Activated naive CD4-positive, alpha-beta T cell treated with anti-CD3 and anti-CD28 coated beads for 36 hours (primary cell): ENCODE measurements around the gene SNX9. TPM values are rescaled to one million over a fixed set of nuclear protein-coding genes. Genes with fewer than 3 reads are reported as not detected.
"Not testable (repeated sequence)": the region's sequence is repeated elsewhere in the genome, so short reads cannot be mapped to it uniquely, and the experiment has no call there.

Experiments
- CTCF ChIA-PET: fragments of 350-600 bp; sonication (Branson Sonifier 250); formaldehyde crosslinking; loops from one replicate; lab custom pipeline; 2021; ENCODE audit warnings: antibody characterized with exemption; lab: Charles Lee
- DNase-seq: peaks from one replicate; pipeline ENCODE4 v3.0.0-alpha.2; 2020
- H3K27ac Mint-ChIP-seq: one replicate; pipeline ENCODE4 v1.8.0; 2021; ENCODE audit warnings: mild to moderate bottlenecking, mixed read lengths
- H3K27me3 Mint-ChIP-seq: one replicate; pipeline ENCODE4 v1.8.0; 2021; ENCODE audit warnings: low read depth, mixed read lengths
- H3K36me3 Mint-ChIP-seq: one replicate; pipeline ENCODE4 v1.8.0; 2021; ENCODE audit warnings: low read depth, mixed read lengths
- H3K4me1 Mint-ChIP-seq: one replicate; pipeline ENCODE4 v1.8.0; 2021; ENCODE audit warnings: low read depth, mixed read lengths
- H3K4me3 Mint-ChIP-seq: one replicate; pipeline ENCODE4 v1.8.0; 2021; ENCODE audit warnings: mild to moderate bottlenecking, moderate library complexity, mixed read lengths
- H3K9me3 Mint-ChIP-seq: one replicate; pipeline ENCODE4 v1.8.0; 2021; ENCODE audit warnings: mixed read lengths
- intact Hi-C: fragments of 100-400 bp; cut with micrococcal nuclease; formaldehyde crosslinking; loops from one replicate; pipeline ENCODE4 v1.15.1; 2023
- total RNA-seq, 2 experiments: library from RNA; stranded (reverse); gene quantifications; one replicate each; pipeline ENCODE4 v1.2.3, GENCODE V29; 2021

SNX9 gene
- total RNA-seq, 2 experiments from 2014 or later, result 34.3 to 34.6 TPM

GRCh38 chr6:157942351-157942750 lies 119.3 kb downstream of the SNX9 start:
- H3K27me3 Mint-ChIP-seq, result no peaks in the 10 kb centered on the region
- intact Hi-C loops, result no loop called here
- no peak overlapping the region for H3K4me3 Mint-ChIP-seq
- no peak for DNase-seq
- H3K27ac Mint-ChIP-seq, result peak overlapping the region; percentile 3
- H3K9me3 Mint-ChIP-seq, result no peaks in the 10 kb centered on the region
- peaks cover 44% of the 10 kb centered on the region for H3K4me1 Mint-ChIP-seq
- CTCF ChIA-PET, result no interaction called here
- H3K36me3 Mint-ChIP-seq, result peaks cover 61% of the 10 kb centered on the region

GRCh38 chr6:157943249-157943963 lies 120.4 kb downstream of the SNX9 start:
- peaks cover 44% of the 10 kb centered on the region for H3K4me1 Mint-ChIP-seq
- intact Hi-C loops, result no loop called here

GRCh38 chr6:157943964-157944283 lies 120.9 kb downstream of the SNX9 start:
- H3K27me3 Mint-ChIP-seq, result no peaks in the 10 kb centered on the region
- intact Hi-C loops, result no loop called here
- peaks cover 2% of the 10 kb centered on the region for H3K9me3 Mint-ChIP-seq
- no peak overlapping the region for H3K4me3 Mint-ChIP-seq
- no peak for DNase-seq
- peaks cover 57% of the 10 kb centered on the region for H3K36me3 Mint-ChIP-seq
- CTCF ChIA-PET, result no interaction called here
- H3K27ac Mint-ChIP-seq, result no peak overlapping the region
- H3K4me1 Mint-ChIP-seq, result peaks cover 44% of the 10 kb centered on the region

More at GRCh38 chr6:157943249-157943963, 120.4 kb downstream of the SNX9 start:
- CTCF ChIA-PET, result no interaction called here
- Mint-ChIP-seq H3K4me3 (no peak overlapping the region), H3K27me3 (no peaks in the 10 kb centered on the region), H3K9me3 (no peaks in the 10 kb centered on the region), H3K36me3 (peaks cover 61% of the 10 kb centered on the region), H3K27ac (no peak overlapping the region)
- DNase-seq, result no peak

GRCh38 chr6:157944983-157945931 lies 122.2 kb downstream of the SNX9 start:
- CTCF ChIA-PET, result interaction anchor here (0.7 to 2.6 kb wide), 5 partner anchors 16 to 188 kb away, joined by 3 to 10 read pairs (median 6); no protein-coding TSS in a partner anchor
- peak overlapping the region; percentile 70 for H3K27ac Mint-ChIP-seq
- DNase-seq, result peak; percentile 59
- H3K4me3 Mint-ChIP-seq, result no peak overlapping the region
- no peaks in the 10 kb centered on the region for H3K27me3 Mint-ChIP-seq
- peaks cover 37% of the 10 kb centered on the region for H3K4me1 Mint-ChIP-seq
- intact Hi-C loops, result no loop called here
- H3K36me3 Mint-ChIP-seq, result peaks cover 49% of the 10 kb centered on the region
- peaks cover 12% of the 10 kb centered on the region for H3K9me3 Mint-ChIP-seq

- peak overlapping the region; percentile 70 for H3K27ac Mint-ChIP-seq
- H3K36me3 Mint-ChIP-seq, result peaks cover 41% of the 10 kb centered on the region
- no peaks in the 10 kb centered on the region for H3K27me3 Mint-ChIP-seq
- peaks cover 30% of the 10 kb centered on the region for H3K4me1 Mint-ChIP-seq
- no peak for DNase-seq
- H3K4me3 Mint-ChIP-seq, result no peak overlapping the region
- H3K9me3 Mint-ChIP-seq, result peaks cover 13% of the 10 kb centered on the region
- CTCF ChIA-PET, result interaction anchor here (0.7 to 2.6 kb wide), 7 partner anchors 38 to 377 kb away, joined by 3 to 10 read pairs (median 4); no protein-coding TSS in a partner anchor
- intact Hi-C loops, result loop anchor here (2.0 kb wide), 2 partner anchors 35 to 631 kb away; partner anchors contain the start of gene SYNJ2
Observed at GRCh38 chr6:157946053-157946617, 123.1 kb downstream of the SNX9 start.

- no peak overlapping the region for H3K4me3 Mint-ChIP-seq
- H3K36me3 Mint-ChIP-seq, result peaks cover 35% of the 10 kb centered on the region
- intact Hi-C loops, result loop anchor here (1.0 to 2.0 kb wide), 4 partner anchors 34 to 632 kb away; partner anchors contain the start of gene SYNJ2
- no peak overlapping the region for H3K27ac Mint-ChIP-seq
- H3K4me1 Mint-ChIP-seq, result peaks cover 30% of the 10 kb centered on the region
- no peaks in the 10 kb centered on the region for H3K27me3 Mint-ChIP-seq
- CTCF ChIA-PET, result interaction anchor here (0.6 to 2.6 kb wide), 14 partner anchors 10 to 377 kb away, joined by 3 to 10 read pairs (median 4); no protein-coding TSS in a partner anchor
- DNase-seq, result peak; percentile 57
- H3K9me3 Mint-ChIP-seq, result peaks cover 13% of the 10 kb centered on the region
Observed at GRCh38 chr6:157946865-157947532, 124.0 kb downstream of the SNX9 start.

GRCh38 chr6:157950899-157951298 lies 127.9 kb downstream of the SNX9 start:
- Mint-ChIP-seq H3K4me1 (peaks cover 18% of the 10 kb centered on the region), H3K9me3 (peaks cover 13% of the 10 kb centered on the region)
- CTCF ChIA-PET, result interaction anchor here (0.9 kb wide), 1 partner anchor 281 kb away, joined by 3 read pairs; no protein-coding TSS in a partner anchor
- H3K27ac Mint-ChIP-seq, DNase-seq, H3K4me3 Mint-ChIP-seq, H3K27me3 Mint-ChIP-seq, intact Hi-C loops, H3K36me3 Mint-ChIP-seq: not testable (repeated sequence)

- no peak overlapping the region for H3K4me3 Mint-ChIP-seq
- H3K27ac Mint-ChIP-seq, result no peak overlapping the region
- CTCF ChIA-PET, result interaction anchor here (0.6 to 1.2 kb wide), 3 partner anchors 74 to 282 kb away, joined by 3 to 5 read pairs (median 5); no protein-coding TSS in a partner anchor
- no peaks in the 10 kb centered on the region for H3K36me3 Mint-ChIP-seq
- no peak for DNase-seq
- peaks cover 9% of the 10 kb centered on the region for H3K4me1 Mint-ChIP-seq
- H3K9me3 Mint-ChIP-seq, result peaks cover 13% of the 10 kb centered on the region
- H3K27me3 Mint-ChIP-seq, result no peaks in the 10 kb centered on the region
- intact Hi-C loops, result no loop called here
Observed at GRCh38 chr6:157951828-157952227, 128.8 kb downstream of the SNX9 start.

GRCh38 chr6:157952861-157953351 lies 129.9 kb downstream of the SNX9 start:
- intact Hi-C loops, result no loop called here
- Mint-ChIP-seq H3K27me3 (no peaks in the 10 kb centered on the region), H3K9me3 (peaks cover 13% of the 10 kb centered on the region), H3K36me3 (no peaks in the 10 kb centered on the region), H3K27ac (no peak overlapping the region), H3K4me1 (peaks cover 3% of the 10 kb centered on the region), H3K4me3 (no peak overlapping the region)
- no peak for DNase-seq
- CTCF ChIA-PET, result no interaction called here

- no peak for DNase-seq
- peaks cover 2% of the 10 kb centered on the region for H3K36me3 Mint-ChIP-seq
- no peak overlapping the region for H3K27ac Mint-ChIP-seq
- no peak overlapping the region for H3K4me3 Mint-ChIP-seq
- H3K9me3 Mint-ChIP-seq, result peaks cover 17% of the 10 kb centered on the region
- intact Hi-C loops, result no loop called here
- H3K27me3 Mint-ChIP-seq, result no peaks in the 10 kb centered on the region
- CTCF ChIA-PET, result interaction anchor here (0.6 kb wide), 1 partner anchor 180 kb away, joined by 3 read pairs; no protein-coding TSS in a partner anchor
- peaks cover 3% of the 10 kb centered on the region for H3K4me1 Mint-ChIP-seq
Observed at GRCh38 chr6:157953580-157954091, 130.6 kb downstream of the SNX9 start.
